H9 (cell line): ENCODE results near the gene IMPDH1. TPM values are rescaled to one million over a fixed set of nuclear protein-coding genes. Genes with fewer than 3 reads are reported as not detected.

Experiments used
- DNase-seq: peaks from one replicate; pipeline ENCODE4 v3.0.0-alpha.2; 2017
- H2AFZ ChIP-seq: one replicate; pipeline ENCODE4 v1.6.1; 2013; ENCODE audit warnings: mild to moderate bottlenecking, low read length, control low read depth, moderate library complexity
- H2AK5ac ChIP-seq: 2 replicates; pipeline ENCODE4 v1.6.1; 2013; ENCODE audit warnings: low read length, control low read depth, mixed read lengths; ENCODE audit not compliant: insufficient read length
- H2BK120ac ChIP-seq: one replicate; pipeline ENCODE4 v1.6.1; 2013; ENCODE audit warnings: low read depth, mild to moderate bottlenecking, low read length, control low read depth, inconsistent platforms; ENCODE audit not compliant: poor library complexity, severe bottlenecking
- H2BK12ac ChIP-seq: 2 replicates; pipeline ENCODE4 v1.6.1; 2013; ENCODE audit warnings: low read length, control low read depth, mixed read lengths, low read depth; ENCODE audit not compliant: insufficient read length
- H2BK15ac ChIP-seq: 2 replicates; pipeline ENCODE4 v1.6.1; 2013; ENCODE audit warnings: low read depth, low read length, control low read depth
- H2BK20ac ChIP-seq: one replicate; pipeline ENCODE4 v1.6.1; 2013; ENCODE audit warnings: low read depth, mild to moderate bottlenecking, low read length, control low read depth, inconsistent platforms; ENCODE audit not compliant: poor library complexity, severe bottlenecking
- H2BK5ac ChIP-seq: 2 replicates; pipeline ENCODE4 v1.6.1; 2013; ENCODE audit warnings: low read length, control low read depth, mixed read lengths; ENCODE audit not compliant: insufficient read length
- H3K14ac ChIP-seq: 2 replicates; pipeline ENCODE4 v1.6.1; 2013; ENCODE audit warnings: low read length, control low read depth; ENCODE audit not compliant: insufficient read depth
- H3K18ac ChIP-seq: 2 replicates; pipeline ENCODE4 v1.6.1; 2013; ENCODE audit warnings: low read depth, mild to moderate bottlenecking, mixed read lengths, low read length, control low read depth; ENCODE audit not compliant: insufficient read length
- H3K23ac ChIP-seq: 2 replicates; pipeline ENCODE4 v1.6.1; 2013; ENCODE audit warnings: low read length, control low read depth, mixed read lengths, low read depth; ENCODE audit not compliant: insufficient read length
- H3K23me2 ChIP-seq: 2 replicates; pipeline ENCODE4 v1.6.1; 2013; ENCODE audit warnings: low read depth, mild to moderate bottlenecking, mixed read lengths, low read length, control low read depth; ENCODE audit not compliant: insufficient read length, poor library complexity, severe bottlenecking
- H3K27ac ChIP-seq: 2 replicates; pipeline ENCODE4 v1.5.1; 2013; ENCODE audit warnings: low read length, control low read depth, mixed read lengths, low read depth; ENCODE audit not compliant: insufficient read length
- H3K27me3 ChIP-seq: 2 replicates; pipeline ENCODE4 v1.6.1; 2013; ENCODE audit warnings: low read length, control low read depth, inconsistent platforms; ENCODE audit not compliant: insufficient read depth
- H3K4ac ChIP-seq: 2 replicates; pipeline ENCODE4 v1.6.1; 2013; ENCODE audit warnings: low read depth, mild to moderate bottlenecking, control low read depth, inconsistent platforms, low read length, moderate library complexity
- H3K4me1 ChIP-seq: 2 replicates; pipeline ENCODE4 v1.6.1; 2013; ENCODE audit warnings: low read length, control low read depth, inconsistent platforms; ENCODE audit not compliant: insufficient read depth
- H3K4me2 ChIP-seq: 2 replicates; pipeline ENCODE4 v1.6.1; 2013; ENCODE audit warnings: low read length, control low read depth, mixed read lengths; ENCODE audit not compliant: insufficient read length, insufficient read depth
- H3K56ac ChIP-seq: 2 replicates; pipeline ENCODE4 v1.6.1; 2013; ENCODE audit warnings: low read depth, mild to moderate bottlenecking, mixed read lengths, low read length, control low read depth; ENCODE audit not compliant: insufficient read length
- H3K79me1 ChIP-seq: 2 replicates; pipeline ENCODE4 v1.6.1; 2013; ENCODE audit warnings: low read depth, mild to moderate bottlenecking, moderate library complexity, low read length, control low read depth, inconsistent platforms; ENCODE audit not compliant: insufficient read depth, poor library complexity, severe bottlenecking
- H3K79me2 ChIP-seq: 2 replicates; pipeline ENCODE4 v1.6.1; 2013; ENCODE audit warnings: low read length, control low read depth, inconsistent platforms; ENCODE audit not compliant: insufficient read depth
- H3K9ac ChIP-seq: 2 replicates; pipeline ENCODE4 v1.6.1; 2013; ENCODE audit warnings: low read length, control low read depth, mixed read lengths; ENCODE audit not compliant: insufficient read length; ENCODE audit errors: extremely low read depth
- H3K9me3 ChIP-seq: one replicate; pipeline ENCODE4 v1.6.1; 2013; ENCODE audit warnings: low read depth, low read length, inconsistent platforms; ENCODE audit not compliant: control insufficient read depth
- H3T11ph ChIP-seq: one replicate; pipeline ENCODE4 v1.6.1; 2013; ENCODE audit warnings: mild to moderate bottlenecking, low read length, control low read depth, inconsistent platforms
- H4K20me1 ChIP-seq: one replicate; pipeline ENCODE4 v1.6.1; 2013; ENCODE audit not compliant: control insufficient read depth, insufficient read length, insufficient read depth
- H4K5ac ChIP-seq: 2 replicates; pipeline ENCODE4 v1.6.1; 2013; ENCODE audit warnings: low read depth, mild to moderate bottlenecking, mixed read lengths, low read length, control low read depth; ENCODE audit not compliant: insufficient read length
- H4K8ac ChIP-seq: replicated peaks from 2 replicates; pipeline ENCODE4 v1.6.1; 2013; ENCODE audit warnings: low read length, control low read depth, mixed read lengths, low read depth; ENCODE audit not compliant: insufficient read length
- H4K91ac ChIP-seq: 2 replicates; pipeline ENCODE4 v1.6.1; 2013; ENCODE audit warnings: low read depth, mild to moderate bottlenecking, moderate library complexity, mixed read lengths, low read length, control low read depth; ENCODE audit not compliant: insufficient read length
- H3K27ac Mint-ChIP-seq, 3 experiments: 2 replicates in 2 of 3; 3 replicates in 1 of 3; pipeline ENCODE4 v1.8.0; 2020 to 2021; ENCODE audit warnings: mixed read lengths in 3 of 3, mild to moderate bottlenecking in 1 of 3, moderate library complexity in 1 of 3
- H3K27me3 Mint-ChIP-seq: 2 replicates; pipeline ENCODE4 v1.8.0; 2021; ENCODE audit warnings: low read depth, mild to moderate bottlenecking, moderate library complexity, mixed read lengths
- H3K36me3 Mint-ChIP-seq, 3 experiments: 2 replicates in 2 of 3; 3 replicates in 1 of 3; pipeline ENCODE4 v1.8.0; 2020 to 2021; ENCODE audit warnings: low read depth in 3 of 3, mixed read lengths in 3 of 3; ENCODE audit not compliant: insufficient read depth in 1 of 3
- H3K4me1 Mint-ChIP-seq, 2 experiments: 2 replicates each; pipeline ENCODE4 v1.8.0; 2020; ENCODE audit warnings: mixed read lengths in 2 of 2
- H3K4me3 Mint-ChIP-seq, 2 experiments: 2 replicates in 1 of 2; 3 replicates in 1 of 2; pipeline ENCODE4 v1.8.0; 2020 to 2021; ENCODE audit warnings: mild to moderate bottlenecking in 2 of 2, mixed read lengths in 2 of 2, moderate library complexity in 1 of 2
- H3K9me3 Mint-ChIP-seq, 2 experiments: 2 replicates in 1 of 2; 3 replicates in 1 of 2; pipeline ENCODE4 v1.8.0; 2020; ENCODE audit warnings: mild to moderate bottlenecking in 2 of 2, mixed read lengths in 2 of 2, moderate library complexity in 1 of 2
- CTCF ChIP-seq: fragments of 200-600 bp; sonication (generic); conservative IDR thresholded peaks from 3 replicates; pipeline ENCODE4 v1.8.0; 2021; ENCODE audit warnings: antibody characterized with exemption, mild to moderate bottlenecking
- WGBS: extraction: QIAGEN DNeasy Blood & Tissue Kit; methylation state at CpG from one replicate; pipeline ENCODE4 v1.1.7; 2013; ENCODE audit warnings: missing lambda C conversion rate, low lambda C conversion rate, mixed read lengths; ENCODE audit not compliant: insufficient read length; ENCODE audit errors: extremely low coverage; 5-methylcytosine and 5-hydroxymethylcytosine counted together
- total RNA-seq: library from RNA; stranded (reverse); gene quantifications from 2 replicates; pipeline ENCODE4 v1.2.1, GENCODE V29; 2021

IMPDH1 gene
- total RNA-seq, 1 experiment from 2014 or later, result 35.2 TPM

GRCh38 chr7:128376077-128376476 lies 33.7 kb downstream of the IMPDH1 start:
- H4K5ac ChIP-seq, result no peak overlapping the region
- no peak overlapping the region for H3K14ac ChIP-seq
- DNase-seq, result no peak
- H3K4ac ChIP-seq, result no peak overlapping the region
- no peak overlapping the region for H2BK20ac ChIP-seq
- no peak overlapping the region for H3K9ac ChIP-seq
- H3K4me1 ChIP-seq, result no peaks in the 10 kb centered on the region
- Mint-ChIP-seq H3K9me3 (peaks cover 0 to 2% of the 10 kb centered on the region in 2 experiments; a peak in 1 of 5 replicates), H3K4me1 (peaks cover 0 to 19% of the 10 kb centered on the region in 2 experiments), H3K36me3 (no peaks in the 10 kb centered on the region), H3K4me3 (no peak overlapping the region), H3K27ac (no peak overlapping the region), H3K27me3 (peaks cover 44% of the 10 kb centered on the region)
- H3K18ac ChIP-seq, result no peak overlapping the region
- H3T11ph ChIP-seq, result no peak overlapping the region
- no peak for TF ChIP-seq CTCF
- H3K27ac ChIP-seq, result no peak overlapping the region
- no peak overlapping the region for H2BK12ac ChIP-seq
- H4K91ac ChIP-seq, result no peak overlapping the region
- no peak overlapping the region for H2AK5ac ChIP-seq
- no peaks in the 10 kb centered on the region for H3K79me2 ChIP-seq
- WGBS, result no CpG with 5 or more reads among the region's 3 CpGs
- no peaks in the 10 kb centered on the region for H3K27me3 ChIP-seq
- no peak overlapping the region for H3K4me2 ChIP-seq
- H4K20me1 ChIP-seq, result no peaks in the 10 kb centered on the region
- H2AFZ ChIP-seq, result no peak overlapping the region
- H3K56ac ChIP-seq, result no peak overlapping the region
- H3K23ac ChIP-seq, result no peak overlapping the region
- H3K9me3 ChIP-seq, result no peaks in the 10 kb centered on the region
- H3K23me2 ChIP-seq, result no peaks in the 10 kb centered on the region
- no peaks in the 10 kb centered on the region for H3K79me1 ChIP-seq
- H2BK15ac ChIP-seq, result no peak overlapping the region
- H2BK120ac ChIP-seq, result no peak overlapping the region
- no peak overlapping the region for H4K8ac ChIP-seq
- H2BK5ac ChIP-seq, result no peak overlapping the region
